NB4 (cell line): Measurements from ENCODE around the gene UBD.

ENCODE experiments used
- POLR2A ChIP-seq: IDR thresholded peaks from 2 replicates; pipeline ENCODE4 v1.6.1; 2011; ENCODE audit warnings: mild to moderate bottlenecking; ENCODE audit not compliant: insufficient read length; ENCODE audit errors: extremely low read depth
- TF ChIP-seq, protein P1 (sequence below): IDR thresholded peaks from one replicate; pipeline ENCODE4 v1.5.1; 2012; ENCODE audit warnings: low read depth, low read length
- TF ChIP-seq, protein P2 (sequence below): IDR thresholded peaks from 2 replicates; pipeline ENCODE4 v1.6.1; 2011; ENCODE audit warnings: low read depth, low read length

- TF ChIP-seq POLR2A, result no peak
- TF ChIP-seq, protein P1, sequence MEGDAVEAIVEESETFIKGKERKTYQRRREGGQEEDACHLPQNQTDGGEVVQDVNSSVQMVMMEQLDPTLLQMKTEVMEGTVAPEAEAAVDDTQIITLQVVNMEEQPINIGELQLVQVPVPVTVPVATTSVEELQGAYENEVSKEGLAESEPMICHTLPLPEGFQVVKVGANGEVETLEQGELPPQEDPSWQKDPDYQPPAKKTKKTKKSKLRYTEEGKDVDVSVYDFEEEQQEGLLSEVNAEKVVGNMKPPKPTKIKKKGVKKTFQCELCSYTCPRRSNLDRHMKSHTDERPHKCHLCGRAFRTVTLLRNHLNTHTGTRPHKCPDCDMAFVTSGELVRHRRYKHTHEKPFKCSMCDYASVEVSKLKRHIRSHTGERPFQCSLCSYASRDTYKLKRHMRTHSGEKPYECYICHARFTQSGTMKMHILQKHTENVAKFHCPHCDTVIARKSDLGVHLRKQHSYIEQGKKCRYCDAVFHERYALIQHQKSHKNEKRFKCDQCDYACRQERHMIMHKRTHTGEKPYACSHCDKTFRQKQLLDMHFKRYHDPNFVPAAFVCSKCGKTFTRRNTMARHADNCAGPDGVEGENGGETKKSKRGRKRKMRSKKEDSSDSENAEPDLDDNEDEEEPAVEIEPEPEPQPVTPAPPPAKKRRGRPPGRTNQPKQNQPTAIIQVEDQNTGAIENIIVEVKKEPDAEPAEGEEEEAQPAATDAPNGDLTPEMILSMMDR, result peak; percentile 94
- TF ChIP-seq, protein P2, sequence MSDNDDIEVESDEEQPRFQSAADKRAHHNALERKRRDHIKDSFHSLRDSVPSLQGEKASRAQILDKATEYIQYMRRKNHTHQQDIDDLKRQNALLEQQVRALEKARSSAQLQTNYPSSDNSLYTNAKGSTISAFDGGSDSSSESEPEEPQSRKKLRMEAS, result peak; percentile 92
Measured at GRCh38 chr6:29589423-29590048, 30.0 kb upstream of the UBD start.
